Neuronal stem cell (in vitro differentiated cells): ENCODE measurements around the gene AGO3.

Source experiments
- DNase-seq: peaks from one replicate; pipeline ENCODE4 v3.0.0-alpha.2; 2013; ENCODE audit warnings: low spot score
- H2AFZ ChIP-seq: one replicate; pipeline ENCODE4 v1.6.1; 2013; ENCODE audit warnings: mild to moderate bottlenecking, low read length, inconsistent platforms
- H2AK5ac ChIP-seq: 2 replicates; pipeline ENCODE4 v1.6.1; 2013; ENCODE audit warnings: low read depth, mild to moderate bottlenecking, inconsistent platforms, low read length, moderate library complexity, mixed read lengths
- H2BK120ac ChIP-seq: 2 replicates; pipeline ENCODE4 v1.6.1; 2013; ENCODE audit warnings: low read depth, mild to moderate bottlenecking, inconsistent platforms, low read length, moderate library complexity, mixed read lengths
- H2BK12ac ChIP-seq: one replicate; pipeline ENCODE4 v1.6.1; 2013; ENCODE audit warnings: low read length, inconsistent platforms
- H2BK15ac ChIP-seq: 2 replicates; pipeline ENCODE4 v1.6.1; 2013; ENCODE audit warnings: mild to moderate bottlenecking, low read length, inconsistent platforms, mixed read lengths
- H2BK5ac ChIP-seq: one replicate; pipeline ENCODE4 v1.6.1; 2013; ENCODE audit warnings: inconsistent platforms, mild to moderate bottlenecking, low read length, moderate library complexity
- H3K14ac ChIP-seq: one replicate; pipeline ENCODE4 v1.6.1; 2013; ENCODE audit warnings: low read length, inconsistent platforms
- H3K18ac ChIP-seq: 2 replicates; pipeline ENCODE4 v1.6.1; 2013; ENCODE audit warnings: low read length, inconsistent platforms
- H3K23ac ChIP-seq: 2 replicates; pipeline ENCODE4 v1.6.1; 2013; ENCODE audit warnings: low read depth, mild to moderate bottlenecking, mixed read lengths, low read length, inconsistent platforms; ENCODE audit not compliant: poor library complexity
- H3K27ac ChIP-seq: replicated peaks from 3 replicates; pipeline ENCODE4 v1.5.1; 2013; ENCODE audit warnings: low read length, inconsistent platforms
- H3K27me3 ChIP-seq, 3 experiments: 2 replicates each; pipeline ENCODE4 v1.6.1; 2013; ENCODE audit warnings: low read length in 3 of 3, mild to moderate bottlenecking in 2 of 3, inconsistent platforms in 1 of 3, low read depth in 1 of 3, mixed read lengths in 1 of 3, moderate library complexity in 1 of 3; ENCODE audit not compliant: control insufficient read depth in 3 of 3, insufficient read depth in 3 of 3
- H3K36me3 ChIP-seq, 2 donors: replicated peaks in 1 of 2; 2 replicates each; pipeline ENCODE4 v1.6.1; 2013; ENCODE audit warnings: low read length in 2 of 2; ENCODE audit not compliant: control insufficient read depth in 2 of 2, insufficient read depth in 2 of 2
- H3K4ac ChIP-seq: 2 replicates; pipeline ENCODE4 v1.6.1; 2013; ENCODE audit warnings: inconsistent platforms, mild to moderate bottlenecking, low read length, moderate library complexity
- H3K4me1 ChIP-seq, 2 donors: 1 replicate in 1 of 2; 2 replicates in 1 of 2; pipeline ENCODE4 v1.6.1; 2013; ENCODE audit warnings: low read length in 2 of 2, low read depth in 1 of 2; ENCODE audit not compliant: control insufficient read depth in 2 of 2, insufficient read depth in 1 of 2
- H3K4me2 ChIP-seq: one replicate; pipeline ENCODE4 v1.6.1; 2013; ENCODE audit warnings: mild to moderate bottlenecking, low read length, inconsistent platforms; ENCODE audit not compliant: insufficient read depth, poor library complexity, severe bottlenecking
- H3K4me3 ChIP-seq, 2 donors: 2 replicates each; pipeline ENCODE4 v1.5.1; 2013; ENCODE audit warnings: low read length in 2 of 2, mild to moderate bottlenecking in 2 of 2, inconsistent platforms in 1 of 2, moderate library complexity in 1 of 2
- H3K79me1 ChIP-seq: one replicate; pipeline ENCODE4 v1.6.1; 2013; ENCODE audit warnings: low read depth, mild to moderate bottlenecking, inconsistent platforms, low read length, moderate library complexity
- H3K9ac ChIP-seq: one replicate; pipeline ENCODE4 v1.6.1; 2013; ENCODE audit warnings: mild to moderate bottlenecking, low read depth, low read length, inconsistent platforms; ENCODE audit not compliant: poor library complexity
- H3K9me3 ChIP-seq, 2 donors: replicated peaks in 1 of 2; 2 replicates each; pipeline versions ENCODE3 to v1.6.1; 2013; ENCODE audit warnings: low read length in 2 of 2, mild to moderate bottlenecking in 2 of 2, inconsistent platforms in 1 of 2, low read depth in 1 of 2, mixed read lengths in 1 of 2, moderate library complexity in 1 of 2; ENCODE audit not compliant: control insufficient read depth in 2 of 2, insufficient read depth in 1 of 2
- H4K8ac ChIP-seq: one replicate; pipeline ENCODE4 v1.6.1; 2013; ENCODE audit warnings: low read depth, mild to moderate bottlenecking, inconsistent platforms, low read length, moderate library complexity
- H4K91ac ChIP-seq: one replicate; pipeline ENCODE4 v1.6.1; 2013; ENCODE audit warnings: low read length, low read depth, mild to moderate bottlenecking, inconsistent platforms; ENCODE audit not compliant: poor library complexity
- WGBS, 2 donors: extraction: QIAGEN DNeasy Blood & Tissue Kit; methylation state at CpG; one replicate each; pipeline ENCODE4 v1.1.7; 2013; ENCODE audit warnings: missing lambda C conversion rate in 2 of 2, mixed read lengths in 1 of 2; ENCODE audit not compliant: insufficient read length in 2 of 2, insufficient replicate concordance in 1 of 2; ENCODE audit errors: extremely low coverage in 2 of 2; 5-methylcytosine and 5-hydroxymethylcytosine counted together

Gene AGO3

GRCh38 chr1:36098650-36099365 lies 167.9 kb downstream of the AGO3 start:
- Histone ChIP-seq H3K36me3 (peaks cover 15 to 28% of the 10 kb centered on the region in 2 donors), H2AK5ac (peak overlapping the region; percentile 70), H3K9me3 (no peaks in the 10 kb centered on the region), H3K79me1 (peaks cover 2% of the 10 kb centered on the region), H2BK15ac (no peak overlapping the region), H3K14ac (no peak overlapping the region), H2AFZ (peak overlapping the region; percentile 76), H2BK12ac (peak overlapping the region; percentile 73), H4K8ac (no peak overlapping the region), H3K23ac (no peak overlapping the region), H3K27me3 (no peaks in the 10 kb centered on the region), H3K9ac (no peak overlapping the region), H3K18ac (peak overlapping the region; percentile 17), H3K4me2 (no peak overlapping the region), H3K4me1 (peaks cover 0 to 8% of the 10 kb centered on the region in 2 donors), H2BK5ac (peak overlapping the region; percentile 66), H3K27ac (no peak overlapping the region), H3K4ac (no peak overlapping the region), H4K91ac (no peak overlapping the region), H3K4me3 (no peak overlapping the region), H2BK120ac (peak overlapping the region; percentile 87)
- DNase-seq, result no peak
- WGBS, 2 donors, result no CpG with 5 or more reads among the region's 13 CpGs

GRCh38 chr1:36099681-36100341 lies 168.9 kb downstream of the AGO3 start:
- H3K27ac ChIP-seq, result no peak overlapping the region
- H3K27me3 ChIP-seq, result no peaks in the 10 kb centered on the region
- no peak overlapping the region for H3K14ac ChIP-seq
- peak overlapping the region; percentile 92 for H2AK5ac ChIP-seq
- H2AFZ ChIP-seq, result peak overlapping the region; percentile 76
- no peak overlapping the region for H3K9ac ChIP-seq
- peak overlapping the region; percentile 66 for H2BK5ac ChIP-seq
- H3K9me3 ChIP-seq, result no peaks in the 10 kb centered on the region
- peaks cover 5 to 18% of the 10 kb centered on the region in 2 donors for H3K36me3 ChIP-seq
- H3K4me1 ChIP-seq, result peaks cover 0 to 8% of the 10 kb centered on the region in 2 donors
- H2BK12ac ChIP-seq, result peak overlapping the region; percentile 73
- H3K23ac ChIP-seq, result peak overlapping the region; percentile 39
- WGBS, 2 donors, result no CpG with 5 or more reads among the region's 18 CpGs
- H3K4me2 ChIP-seq, result no peak overlapping the region
- H3K4me3 ChIP-seq, result no peak overlapping the region
- H2BK15ac ChIP-seq, result no peak overlapping the region
- H2BK120ac ChIP-seq, result peak overlapping the region; percentile 87
- no peak overlapping the region for H4K8ac ChIP-seq
- no peak overlapping the region for H3K4ac ChIP-seq
- DNase-seq, result peak; percentile 81
- no peak overlapping the region for H3K18ac ChIP-seq
- H4K91ac ChIP-seq, result no peak overlapping the region
- peaks cover 2% of the 10 kb centered on the region for H3K79me1 ChIP-seq

GRCh38 chr1:36100376-36100775 lies 169.5 kb downstream of the AGO3 start:
- Histone ChIP-seq H3K9me3 (no peaks in the 10 kb centered on the region), H3K23ac (no peak overlapping the region), H3K9ac (no peak overlapping the region), H4K8ac (no peak overlapping the region), H3K4me1 (peaks cover 0 to 8% of the 10 kb centered on the region in 2 donors), H3K27me3 (peaks cover 0 to 3% (median 0%) of the 10 kb centered on the region in 3 experiments), H2BK12ac (no peak overlapping the region), H3K79me1 (peaks cover 2% of the 10 kb centered on the region), H3K36me3 (peaks cover 2 to 13% of the 10 kb centered on the region in 2 donors), H3K18ac (no peak overlapping the region), H4K91ac (no peak overlapping the region), H3K4me3 (no peak overlapping the region), H3K14ac (no peak overlapping the region), H3K4me2 (no peak overlapping the region), H2AK5ac (no peak overlapping the region), H2AFZ (peak overlapping the region; percentile 11), H2BK120ac (no peak overlapping the region), H3K27ac (no peak overlapping the region), H3K4ac (no peak overlapping the region), H2BK5ac (no peak overlapping the region), H2BK15ac (no peak overlapping the region)
- DNase-seq, result no peak
- WGBS, 2 donors, result no CpG with 5 or more reads among the region's 6 CpGs

- WGBS, 2 donors, result no CpG with 5 or more reads among the region's 5 CpGs
- no peak overlapping the region for H3K27ac ChIP-seq
- H2BK12ac ChIP-seq, result no peak overlapping the region
- no peaks in the 10 kb centered on the region for H3K9me3 ChIP-seq
- no peak overlapping the region for H3K4me2 ChIP-seq
- H4K91ac ChIP-seq, result no peak overlapping the region
- no peak for DNase-seq
- no peak overlapping the region for H3K4ac ChIP-seq
- H4K8ac ChIP-seq, result no peak overlapping the region
- H3K4me1 ChIP-seq, result peaks cover 0 to 8% of the 10 kb centered on the region in 2 donors
- H3K4me3 ChIP-seq, result no peak overlapping the region
- H2AFZ ChIP-seq, result no peak overlapping the region
- H3K79me1 ChIP-seq, result peaks cover 2% of the 10 kb centered on the region
- H3K23ac ChIP-seq, result no peak overlapping the region
- no peak overlapping the region for H2AK5ac ChIP-seq
- H3K36me3 ChIP-seq, result peaks cover 0 to under 1% of the 10 kb centered on the region in 2 donors
- no peak overlapping the region for H3K14ac ChIP-seq
- no peak overlapping the region for H3K9ac ChIP-seq
- peaks cover 0 to 6% (median 0%) of the 10 kb centered on the region in 3 experiments for H3K27me3 ChIP-seq
- no peak overlapping the region for H2BK15ac ChIP-seq
- no peak overlapping the region for H2BK120ac ChIP-seq
- H2BK5ac ChIP-seq, result no peak overlapping the region
- H3K18ac ChIP-seq, result no peak overlapping the region
Observed at GRCh38 chr1:36101546-36101945, 170.6 kb downstream of the AGO3 start.
